Esophagus muscularis mucosa (tissue), 4 donors: ENCODE data around the gene TMPO.
"Not testable (repeated sequence)": the region's sequence is repeated elsewhere in the genome, so short reads cannot be mapped to it uniquely, and the experiment has no call there.

Source experiments
- EP300 ChIP-seq: sonication (generic); formaldehyde crosslinking; IDR thresholded peaks from one replicate; pipeline ENCODE4 v1.6.1; 2017; ENCODE audit warnings: antibody characterized with exemption
- POLR2A ChIP-seq: fragments of 450-650 bp; IDR thresholded peaks from one replicate; pipeline ENCODE4 v1.6.1; 2017; ENCODE audit warnings: antibody characterized with exemption, moderate library complexity, mild to moderate bottlenecking, low read depth
- POLR2AphosphoS5 ChIP-seq, 2 donors: sonication (generic); formaldehyde crosslinking; IDR thresholded peaks; one replicate each; pipeline ENCODE4 v1.6.1; 2017; ENCODE audit warnings: antibody characterized with exemption in 2 of 2
- TF ChIP-seq, protein P1 (sequence below), 3 experiments: fragments of 200-600 bp in 2 of 3; fragments of 450-650 bp in 1 of 3; sonication (generic) in 2 of 3; IDR thresholded peaks; one replicate each; pipeline ENCODE4 v1.5.1; 2017 to 2019; ENCODE audit warnings: antibody characterized with exemption in 3 of 3, mild to moderate bottlenecking in 2 of 3, moderate library complexity in 1 of 3

DNA sequence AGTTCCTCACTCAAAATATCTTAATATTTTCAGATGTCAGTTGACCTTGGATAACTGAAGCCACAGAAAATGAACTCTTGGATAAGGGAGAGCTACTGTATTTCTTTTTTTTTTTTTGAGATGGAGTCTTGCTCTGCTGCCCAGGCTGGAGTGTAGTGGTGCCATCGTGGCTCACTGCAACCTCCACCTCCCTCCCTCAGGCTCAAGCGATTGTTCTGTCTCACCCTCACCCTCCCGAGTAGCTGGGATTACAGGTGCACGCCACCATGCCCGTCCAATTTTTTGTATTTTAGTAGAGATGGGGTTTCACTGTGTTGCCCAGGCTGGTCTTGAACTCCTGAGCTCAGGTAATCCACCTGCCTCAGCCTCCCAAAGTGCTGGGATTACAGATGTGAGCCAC is 81.9 kb downstream of the TMPO start:
- TF ChIP-seq, protein P1, sequence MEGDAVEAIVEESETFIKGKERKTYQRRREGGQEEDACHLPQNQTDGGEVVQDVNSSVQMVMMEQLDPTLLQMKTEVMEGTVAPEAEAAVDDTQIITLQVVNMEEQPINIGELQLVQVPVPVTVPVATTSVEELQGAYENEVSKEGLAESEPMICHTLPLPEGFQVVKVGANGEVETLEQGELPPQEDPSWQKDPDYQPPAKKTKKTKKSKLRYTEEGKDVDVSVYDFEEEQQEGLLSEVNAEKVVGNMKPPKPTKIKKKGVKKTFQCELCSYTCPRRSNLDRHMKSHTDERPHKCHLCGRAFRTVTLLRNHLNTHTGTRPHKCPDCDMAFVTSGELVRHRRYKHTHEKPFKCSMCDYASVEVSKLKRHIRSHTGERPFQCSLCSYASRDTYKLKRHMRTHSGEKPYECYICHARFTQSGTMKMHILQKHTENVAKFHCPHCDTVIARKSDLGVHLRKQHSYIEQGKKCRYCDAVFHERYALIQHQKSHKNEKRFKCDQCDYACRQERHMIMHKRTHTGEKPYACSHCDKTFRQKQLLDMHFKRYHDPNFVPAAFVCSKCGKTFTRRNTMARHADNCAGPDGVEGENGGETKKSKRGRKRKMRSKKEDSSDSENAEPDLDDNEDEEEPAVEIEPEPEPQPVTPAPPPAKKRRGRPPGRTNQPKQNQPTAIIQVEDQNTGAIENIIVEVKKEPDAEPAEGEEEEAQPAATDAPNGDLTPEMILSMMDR (IDR thresholded peaks at IDR 0.05): not testable (repeated sequence)
- TF ChIP-seq POLR2A; POLR2AphosphoS5 (IDR thresholded peaks at IDR 0.05); EP300: not testable (repeated sequence)
